MM.1S (cell line): ENCODE data around the gene MTMR2.

ENCODE experiments used
- EZH2 ChIP-seq: fragments of 300-600 bp; sonication (generic); optimal IDR thresholded peaks from 2 replicates; pipeline ENCODE3; 2017; ENCODE audit warnings: low read depth, mild to moderate bottlenecking, antibody characterized with exemption, low read length, mixed read lengths
- EZH2phosphoT487 ChIP-seq: fragments of 300-600 bp; sonication (generic); IDR thresholded peaks from 2 replicates; pipeline ENCODE4 v1.6.1; 2018; ENCODE audit warnings: antibody characterized with exemption, low read length
- TF ChIP-seq, protein P1 (sequence below): fragments of 300-600 bp; sonication (generic); IDR thresholded peaks from 2 replicates; pipeline ENCODE4 v1.5.1; 2016; ENCODE audit warnings: antibody characterized with exemption, low read length, mixed read lengths

GRCh38 chr11:95923728-95924413 is at the start of gene MTMR2:
- TF ChIP-seq, protein P1, sequence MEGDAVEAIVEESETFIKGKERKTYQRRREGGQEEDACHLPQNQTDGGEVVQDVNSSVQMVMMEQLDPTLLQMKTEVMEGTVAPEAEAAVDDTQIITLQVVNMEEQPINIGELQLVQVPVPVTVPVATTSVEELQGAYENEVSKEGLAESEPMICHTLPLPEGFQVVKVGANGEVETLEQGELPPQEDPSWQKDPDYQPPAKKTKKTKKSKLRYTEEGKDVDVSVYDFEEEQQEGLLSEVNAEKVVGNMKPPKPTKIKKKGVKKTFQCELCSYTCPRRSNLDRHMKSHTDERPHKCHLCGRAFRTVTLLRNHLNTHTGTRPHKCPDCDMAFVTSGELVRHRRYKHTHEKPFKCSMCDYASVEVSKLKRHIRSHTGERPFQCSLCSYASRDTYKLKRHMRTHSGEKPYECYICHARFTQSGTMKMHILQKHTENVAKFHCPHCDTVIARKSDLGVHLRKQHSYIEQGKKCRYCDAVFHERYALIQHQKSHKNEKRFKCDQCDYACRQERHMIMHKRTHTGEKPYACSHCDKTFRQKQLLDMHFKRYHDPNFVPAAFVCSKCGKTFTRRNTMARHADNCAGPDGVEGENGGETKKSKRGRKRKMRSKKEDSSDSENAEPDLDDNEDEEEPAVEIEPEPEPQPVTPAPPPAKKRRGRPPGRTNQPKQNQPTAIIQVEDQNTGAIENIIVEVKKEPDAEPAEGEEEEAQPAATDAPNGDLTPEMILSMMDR, result no peak
- TF ChIP-seq EZH2 (no peak), EZH2phosphoT487 (no peak)
